GM10248 (cell line): ENCODE data around the gene HHATL.
A peak's percentile ranks its signal among the peaks of the same experiment; 100 is the strongest.

Experiments
- CTCF ChIA-PET: fragments of 300-600 bp; sonication (Branson Sonifier 250); formaldehyde crosslinking; extraction: SDS; loops from one replicate; lab custom pipeline; 2021; ENCODE audit warnings: antibody characterized with exemption; lab: Yijun Ruan, JAX
- POLR2A ChIA-PET: fragments of 350-650 bp; sonication (Branson Sonifier 250); formaldehyde crosslinking; extraction: SDS; loops from one replicate; lab custom pipeline; 2020; ENCODE audit warnings: antibody characterized with exemption; lab: Yijun Ruan, JAX
- DNase-seq: peaks from one replicate; pipeline ENCODE4 v3.0.0; 2012; ENCODE audit errors: extremely low spot score
- TF ChIP-seq, protein P1 (sequence below): IDR thresholded peaks from 2 replicates; pipeline ENCODE4 v1.5.1; 2012; ENCODE audit warnings: mild to moderate bottlenecking, low read depth; ENCODE audit errors: extremely low read depth, missing control alignments, control extremely low read depth

HHATL gene

DNA sequence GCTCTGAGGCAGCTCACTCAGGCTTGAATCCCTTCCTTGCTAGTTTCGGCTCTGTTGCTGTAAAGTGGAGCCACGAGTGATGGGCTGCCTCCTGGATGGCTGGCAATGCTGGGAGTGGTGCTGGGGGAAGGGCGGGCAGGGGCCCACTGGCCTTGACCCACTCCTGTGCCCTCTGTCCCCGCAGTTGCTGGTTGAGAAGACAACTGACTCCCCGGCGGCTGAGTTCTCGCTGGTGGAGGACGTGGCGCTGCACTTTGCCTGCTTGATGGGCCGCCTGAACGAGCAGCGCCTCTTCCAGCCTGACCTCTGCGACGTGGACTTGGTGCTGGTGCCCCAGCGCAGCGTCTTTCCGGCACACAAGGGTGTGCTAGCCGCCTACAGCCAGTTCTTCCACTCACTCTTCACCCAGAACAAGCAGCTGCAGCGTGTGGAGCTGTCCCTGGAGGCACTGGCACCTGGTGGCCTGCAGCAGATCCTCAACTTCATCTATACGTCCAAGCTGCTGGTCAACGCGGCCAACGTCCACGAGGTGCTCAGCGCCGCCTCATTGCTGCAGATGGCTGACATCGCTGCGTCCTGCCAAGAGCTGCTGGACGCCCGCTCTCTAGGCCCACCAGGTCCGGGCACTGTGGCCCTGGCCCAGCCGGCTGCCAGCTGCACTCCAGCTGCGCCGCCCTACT is 44.4 kb downstream of the HHATL start:
- POLR2A ChIA-PET: no interaction called here
- DNase-seq: no peak
- CTCF ChIA-PET: interaction anchor here (1.7 kb wide), 1 partner anchor 16 kb away, joined by 3 read pairs; no protein-coding TSS in a partner anchor
- TF ChIP-seq, protein P1, sequence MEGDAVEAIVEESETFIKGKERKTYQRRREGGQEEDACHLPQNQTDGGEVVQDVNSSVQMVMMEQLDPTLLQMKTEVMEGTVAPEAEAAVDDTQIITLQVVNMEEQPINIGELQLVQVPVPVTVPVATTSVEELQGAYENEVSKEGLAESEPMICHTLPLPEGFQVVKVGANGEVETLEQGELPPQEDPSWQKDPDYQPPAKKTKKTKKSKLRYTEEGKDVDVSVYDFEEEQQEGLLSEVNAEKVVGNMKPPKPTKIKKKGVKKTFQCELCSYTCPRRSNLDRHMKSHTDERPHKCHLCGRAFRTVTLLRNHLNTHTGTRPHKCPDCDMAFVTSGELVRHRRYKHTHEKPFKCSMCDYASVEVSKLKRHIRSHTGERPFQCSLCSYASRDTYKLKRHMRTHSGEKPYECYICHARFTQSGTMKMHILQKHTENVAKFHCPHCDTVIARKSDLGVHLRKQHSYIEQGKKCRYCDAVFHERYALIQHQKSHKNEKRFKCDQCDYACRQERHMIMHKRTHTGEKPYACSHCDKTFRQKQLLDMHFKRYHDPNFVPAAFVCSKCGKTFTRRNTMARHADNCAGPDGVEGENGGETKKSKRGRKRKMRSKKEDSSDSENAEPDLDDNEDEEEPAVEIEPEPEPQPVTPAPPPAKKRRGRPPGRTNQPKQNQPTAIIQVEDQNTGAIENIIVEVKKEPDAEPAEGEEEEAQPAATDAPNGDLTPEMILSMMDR: no peak

GRCh38 chr3:42657675-42658074 is 44.9 kb downstream of the HHATL start:
- CTCF ChIA-PET: no interaction called here
- POLR2A ChIA-PET: no interaction called here
- no peak for DNase-seq
- TF ChIP-seq, protein P1: no peak

- POLR2A ChIA-PET: no interaction called here
- TF ChIP-seq, protein P1: no peak
- CTCF ChIA-PET: no interaction called here
- peak; percentile 14 for DNase-seq
Measured at GRCh38 chr3:42656680-42657610, 45.7 kb downstream of the HHATL start.

- TF ChIP-seq, protein P1: no peak
- DNase-seq: no peak
- ChIA-PET POLR2A (no interaction called here), CTCF (no interaction called here)
Measured at GRCh38 chr3:42655980-42656679, 46.5 kb downstream of the HHATL start.

- POLR2A ChIA-PET: no interaction called here
- TF ChIP-seq, protein P1: no peak
- DNase-seq: peak; percentile 25
- CTCF ChIA-PET: interaction anchor here (1.4 kb wide), 1 partner anchor 18 kb away, joined by 6 read pairs; no protein-coding TSS in a partner anchor
Measured at GRCh38 chr3:42655331-42655888, 47.2 kb downstream of the HHATL start.
